Mesothelial cell of epicardium (in vitro differentiated cells): Measurements from ENCODE around the gene SLC4A7. TPM values are rescaled to one million over a fixed set of nuclear protein-coding genes. Genes with fewer than 3 reads are reported as not detected.
"Not testable (repeated sequence)": the region's sequence is repeated elsewhere in the genome, so short reads cannot be mapped to it uniquely, and the experiment has no call there.

Experiments
- DNase-seq, 2 experiments: peaks; one replicate each; pipeline ENCODE4 v3.0.0; 2021; ENCODE audit warnings: low spot score in 2 of 2; ENCODE audit not compliant: unreplicated experiment in 2 of 2
- H3K27ac Mint-ChIP-seq: 2 replicates; pipeline ENCODE4 v1.8.0; 2021; ENCODE audit warnings: mixed read lengths
- H3K27me3 Mint-ChIP-seq: 2 replicates; pipeline ENCODE4 v1.8.0; 2021; ENCODE audit warnings: low read depth, mixed read lengths
- H3K36me3 Mint-ChIP-seq: 2 replicates; pipeline ENCODE4 v1.8.0; 2021; ENCODE audit warnings: mixed read lengths
- H3K4me1 Mint-ChIP-seq: 2 replicates; pipeline ENCODE4 v1.8.0; 2021; ENCODE audit warnings: mixed read lengths
- H3K4me3 Mint-ChIP-seq: 2 replicates; pipeline ENCODE4 v1.8.0; 2021; ENCODE audit warnings: mild to moderate bottlenecking, moderate library complexity, mixed read lengths
- H3K9me3 Mint-ChIP-seq: 2 replicates; pipeline ENCODE4 v1.8.0; 2021; ENCODE audit warnings: mixed read lengths
- CTCF ChIP-seq: fragments of 200-600 bp; sonication (generic); IDR thresholded peaks from one replicate; pipeline ENCODE4 v1.5.0; 2021; ENCODE audit warnings: antibody characterized with exemption; ENCODE audit not compliant: unreplicated experiment
- total RNA-seq: library from RNA; stranded (reverse); gene quantifications from 3 replicates; pipeline ENCODE4 v1.2.1, GENCODE V29; 2021

The SLC4A7 gene
- total RNA-seq, 1 donor from 2014 or later = 46.3 TPM

- H3K36me3 Mint-ChIP-seq = peaks cover 4% of the 10 kb centered on the region
- DNase-seq = no peak
- H3K9me3 Mint-ChIP-seq = no peaks in the 10 kb centered on the region
- peaks cover 18% of the 10 kb centered on the region for H3K4me1 Mint-ChIP-seq
- no peak for TF ChIP-seq CTCF
- H3K4me3 Mint-ChIP-seq = no peak overlapping the region
- no peak overlapping the region for H3K27ac Mint-ChIP-seq
- H3K27me3 Mint-ChIP-seq = no peaks in the 10 kb centered on the region
These were observed 29.7 kb downstream of the SLC4A7 start for GRCh38 chr3:27454461-27454860.

DNA sequence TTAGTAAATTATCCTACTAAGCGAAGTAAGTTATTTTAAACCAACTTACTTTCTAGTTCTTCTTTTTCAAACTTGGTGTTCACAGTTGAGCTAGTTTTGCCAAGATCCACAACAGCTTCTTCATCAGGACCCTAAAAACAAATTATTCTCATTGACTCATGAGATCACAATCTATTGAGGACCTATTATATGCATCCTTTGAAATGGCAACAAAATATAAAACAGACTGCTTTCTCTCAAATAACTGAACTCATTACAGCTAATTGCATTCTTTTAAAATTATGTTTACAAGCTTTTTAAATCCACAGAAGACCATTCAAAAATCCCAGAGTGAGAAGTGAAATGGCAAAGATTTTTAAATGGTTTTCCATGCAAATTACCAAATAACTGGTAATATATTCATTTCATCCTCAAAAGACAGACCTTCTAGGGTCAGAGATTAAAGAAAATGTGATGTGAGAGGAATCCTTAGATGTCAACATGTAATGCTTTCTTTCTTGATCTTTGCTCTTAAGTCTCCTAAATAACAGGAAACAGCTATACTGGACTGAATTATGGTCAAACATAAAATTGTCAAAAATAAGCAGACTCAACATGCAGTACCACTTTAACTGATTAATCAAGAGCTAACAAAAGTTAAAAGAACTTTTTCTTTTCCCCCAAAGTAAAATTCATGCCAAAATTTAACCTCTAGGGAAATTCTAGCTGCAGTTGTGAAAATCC lies 31.7 kb downstream of the SLC4A7 start:
- H3K27ac Mint-ChIP-seq = no peak overlapping the region
- H3K4me1 Mint-ChIP-seq = peaks cover 18% of the 10 kb centered on the region
- H3K27me3 Mint-ChIP-seq = no peaks in the 10 kb centered on the region
- no peak for DNase-seq
- TF ChIP-seq CTCF = no peak
- no peaks in the 10 kb centered on the region for H3K9me3 Mint-ChIP-seq
- H3K4me3 Mint-ChIP-seq = no peak overlapping the region
- H3K36me3 Mint-ChIP-seq = peaks cover 6% of the 10 kb centered on the region

- no peak overlapping the region for H3K27ac Mint-ChIP-seq
- peaks cover 6% of the 10 kb centered on the region for H3K36me3 Mint-ChIP-seq
- TF ChIP-seq CTCF = no peak
- H3K27me3 Mint-ChIP-seq = no peaks in the 10 kb centered on the region
- no peak overlapping the region for H3K4me3 Mint-ChIP-seq
- peaks cover 18% of the 10 kb centered on the region for H3K4me1 Mint-ChIP-seq
- DNase-seq = no peak
- no peaks in the 10 kb centered on the region for H3K9me3 Mint-ChIP-seq
These were observed 32.3 kb downstream of the SLC4A7 start for GRCh38 chr3:27451842-27452241.

GRCh38 chr3:27451251-27451650 lies 32.9 kb downstream of the SLC4A7 start:
- H3K36me3 Mint-ChIP-seq = peaks cover 6% of the 10 kb centered on the region
- no peak overlapping the region for H3K4me3 Mint-ChIP-seq
- peaks cover 15% of the 10 kb centered on the region for H3K4me1 Mint-ChIP-seq
- H3K27ac Mint-ChIP-seq = no peak overlapping the region
- H3K9me3 Mint-ChIP-seq = no peaks in the 10 kb centered on the region
- DNase-seq = no peak
- H3K27me3 Mint-ChIP-seq = no peaks in the 10 kb centered on the region
- no peak for TF ChIP-seq CTCF

GRCh38 chr3:27449530-27450150 lies 34.5 kb downstream of the SLC4A7 start:
- no peak for TF ChIP-seq CTCF
- Mint-ChIP-seq H3K4me1 (peaks cover 15% of the 10 kb centered on the region), H3K4me3 (no peak overlapping the region), H3K27ac (no peak overlapping the region), H3K27me3 (no peaks in the 10 kb centered on the region), H3K36me3 (peaks cover 10% of the 10 kb centered on the region), H3K9me3 (no peaks in the 10 kb centered on the region)
- no peak for DNase-seq

DNA sequence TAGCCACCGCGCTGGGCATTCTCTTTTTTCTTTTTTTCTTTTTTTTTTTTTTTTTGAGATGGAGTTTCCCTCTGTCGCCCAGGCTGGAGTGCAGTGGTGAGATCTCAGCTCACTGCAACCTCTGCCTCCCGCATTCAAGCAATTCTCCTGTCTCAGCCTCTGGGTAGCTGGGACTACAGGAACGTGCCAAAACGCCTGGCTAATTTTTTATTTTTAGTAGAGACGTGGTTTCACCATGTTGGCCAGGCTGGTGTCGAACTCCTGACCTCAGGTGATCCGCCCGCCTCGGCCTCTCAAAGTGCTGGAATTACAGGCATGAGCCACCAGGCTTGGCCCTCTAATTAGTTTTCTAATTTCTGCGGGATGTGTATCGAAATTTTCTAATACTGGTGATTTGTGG lies 41.2 kb downstream of the SLC4A7 start:
- DNase-seq, H3K4me1 Mint-ChIP-seq, H3K27me3 Mint-ChIP-seq, H3K4me3 Mint-ChIP-seq, H3K27ac Mint-ChIP-seq: not testable (repeated sequence)
- H3K9me3 Mint-ChIP-seq = peaks cover 14% of the 10 kb centered on the region
- H3K36me3 Mint-ChIP-seq = peaks cover 48% of the 10 kb centered on the region

DNA sequence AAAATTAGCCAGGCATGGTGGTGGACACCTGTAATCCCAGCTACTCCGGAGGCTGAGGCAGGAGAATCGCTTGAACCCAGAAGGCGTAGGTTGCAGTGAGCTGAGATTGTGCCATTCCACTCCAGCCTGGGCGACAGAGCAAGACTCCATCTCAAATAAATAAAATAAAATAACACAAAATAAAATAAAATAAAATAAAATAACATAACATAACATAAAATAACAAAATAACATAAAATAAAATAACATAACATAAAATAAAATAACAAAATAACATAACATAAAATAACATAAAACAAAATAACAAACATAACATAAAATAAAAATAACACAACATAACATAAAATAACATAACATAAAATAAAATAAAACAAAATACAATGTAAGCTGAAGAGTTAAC lies 45.8 kb downstream of the SLC4A7 start:
- H3K27me3 Mint-ChIP-seq, H3K4me1 Mint-ChIP-seq, H3K27ac Mint-ChIP-seq, DNase-seq, H3K4me3 Mint-ChIP-seq: not testable (repeated sequence)
- Mint-ChIP-seq H3K9me3 (peaks cover 14% of the 10 kb centered on the region), H3K36me3 (peaks cover 51% of the 10 kb centered on the region)
